ENCODE measurements around the gene ZNF597.

The ZNF597 gene, protein sequence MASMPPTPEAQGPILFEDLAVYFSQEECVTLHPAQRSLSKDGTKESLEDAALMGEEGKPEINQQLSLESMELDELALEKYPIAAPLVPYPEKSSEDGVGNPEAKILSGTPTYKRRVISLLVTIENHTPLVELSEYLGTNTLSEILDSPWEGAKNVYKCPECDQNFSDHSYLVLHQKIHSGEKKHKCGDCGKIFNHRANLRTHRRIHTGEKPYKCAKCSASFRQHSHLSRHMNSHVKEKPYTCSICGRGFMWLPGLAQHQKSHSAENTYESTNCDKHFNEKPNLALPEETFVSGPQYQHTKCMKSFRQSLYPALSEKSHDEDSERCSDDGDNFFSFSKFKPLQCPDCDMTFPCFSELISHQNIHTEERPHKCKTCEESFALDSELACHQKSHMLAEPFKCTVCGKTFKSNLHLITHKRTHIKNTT

DNA sequence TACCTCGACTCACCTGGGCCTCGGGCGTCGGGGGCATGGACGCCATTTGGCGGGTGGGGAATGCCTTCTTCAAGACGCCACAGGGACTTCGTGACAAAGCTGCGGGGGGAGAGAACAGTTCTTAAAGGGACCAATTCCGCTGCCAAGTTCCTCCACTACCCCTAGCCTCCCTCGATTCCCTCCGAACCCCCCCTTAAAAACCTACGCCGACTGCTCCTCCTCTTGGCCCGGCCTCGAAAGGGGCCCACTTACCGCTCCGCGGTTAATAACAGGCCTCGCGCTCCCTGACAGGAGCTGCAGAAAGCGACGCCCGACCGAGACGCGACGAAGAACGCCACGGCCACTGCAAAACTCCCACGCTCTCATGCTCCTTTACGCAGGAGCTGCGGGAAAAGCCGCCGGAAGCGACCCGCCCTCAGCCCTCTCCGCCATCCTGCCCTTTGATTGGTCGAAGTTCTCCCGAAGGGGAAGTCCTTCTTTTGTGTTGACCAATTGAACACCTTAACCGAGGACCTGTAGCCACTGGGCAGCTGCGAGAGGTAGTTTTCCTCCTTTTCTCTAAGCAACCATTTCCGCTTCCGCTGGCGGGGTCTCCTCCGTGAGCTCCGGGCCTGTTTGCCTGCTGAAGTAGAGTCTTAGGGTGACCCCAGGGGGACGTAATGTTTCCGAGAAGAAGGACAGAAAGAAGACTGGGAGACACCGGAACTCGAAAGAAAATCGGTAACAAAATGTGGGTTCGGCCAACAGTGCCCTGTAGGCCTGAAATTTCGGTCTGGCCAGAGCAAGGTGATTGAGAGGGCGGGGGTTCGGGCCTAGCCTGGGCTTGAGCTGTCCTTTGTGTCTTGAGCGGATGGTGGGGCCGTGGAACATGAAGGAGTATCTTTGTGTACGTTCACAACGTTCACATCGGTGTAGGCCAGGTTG is at the start of gene ZNF597, which contains the start of gene NAA60:
TSS of gene ZNF597 (minus strand) at position 397 of the 924 bp plus-strand sequence. CDS start at position 46, 351 bp downstream.
TSS of gene NAA60 (plus strand) at position 573 of the 924 bp plus-strand sequence. CDS start 32,548 bp downstream, outside the sequence.
- peak within 1 kb of the TSS; percentile 72 for H3K27ac ChIP-seq
- TF ChIP-seq, protein P1, sequence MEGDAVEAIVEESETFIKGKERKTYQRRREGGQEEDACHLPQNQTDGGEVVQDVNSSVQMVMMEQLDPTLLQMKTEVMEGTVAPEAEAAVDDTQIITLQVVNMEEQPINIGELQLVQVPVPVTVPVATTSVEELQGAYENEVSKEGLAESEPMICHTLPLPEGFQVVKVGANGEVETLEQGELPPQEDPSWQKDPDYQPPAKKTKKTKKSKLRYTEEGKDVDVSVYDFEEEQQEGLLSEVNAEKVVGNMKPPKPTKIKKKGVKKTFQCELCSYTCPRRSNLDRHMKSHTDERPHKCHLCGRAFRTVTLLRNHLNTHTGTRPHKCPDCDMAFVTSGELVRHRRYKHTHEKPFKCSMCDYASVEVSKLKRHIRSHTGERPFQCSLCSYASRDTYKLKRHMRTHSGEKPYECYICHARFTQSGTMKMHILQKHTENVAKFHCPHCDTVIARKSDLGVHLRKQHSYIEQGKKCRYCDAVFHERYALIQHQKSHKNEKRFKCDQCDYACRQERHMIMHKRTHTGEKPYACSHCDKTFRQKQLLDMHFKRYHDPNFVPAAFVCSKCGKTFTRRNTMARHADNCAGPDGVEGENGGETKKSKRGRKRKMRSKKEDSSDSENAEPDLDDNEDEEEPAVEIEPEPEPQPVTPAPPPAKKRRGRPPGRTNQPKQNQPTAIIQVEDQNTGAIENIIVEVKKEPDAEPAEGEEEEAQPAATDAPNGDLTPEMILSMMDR (conservative IDR thresholded peaks at IDR 0.05) = no peak
- peak; percentile 39; the same call in 1 of the 2 replicates for TF ChIP-seq ZFX (IDR thresholded peaks at IDR 0.05)

DNA sequence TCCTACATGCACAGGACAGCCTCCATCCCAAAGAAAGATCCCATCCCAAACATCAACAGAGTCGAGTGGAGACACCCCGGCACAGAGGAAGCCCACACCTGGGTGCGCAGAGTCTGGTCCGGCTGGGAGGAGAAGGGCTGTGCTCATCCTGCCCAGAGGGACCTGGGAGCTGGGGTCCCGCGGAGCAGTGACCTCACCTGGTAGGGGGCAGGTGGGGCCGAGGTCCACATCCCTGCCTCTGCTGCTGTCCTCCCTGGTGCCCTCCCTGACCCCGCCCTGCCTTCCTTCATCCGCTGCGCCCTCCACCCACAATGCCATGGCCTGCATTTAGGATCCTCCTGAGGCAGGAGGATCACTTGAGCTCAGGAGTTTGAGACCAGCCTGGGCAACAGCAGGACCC is 49.1 kb upstream of the ZNF597 start:
- H3K27ac ChIP-seq = no peak overlapping the region
- TF ChIP-seq ZFX (IDR thresholded peaks at IDR 0.05) = no peak
- TF ChIP-seq, protein P1 (conservative IDR thresholded peaks at IDR 0.05) = no peak

DNA sequence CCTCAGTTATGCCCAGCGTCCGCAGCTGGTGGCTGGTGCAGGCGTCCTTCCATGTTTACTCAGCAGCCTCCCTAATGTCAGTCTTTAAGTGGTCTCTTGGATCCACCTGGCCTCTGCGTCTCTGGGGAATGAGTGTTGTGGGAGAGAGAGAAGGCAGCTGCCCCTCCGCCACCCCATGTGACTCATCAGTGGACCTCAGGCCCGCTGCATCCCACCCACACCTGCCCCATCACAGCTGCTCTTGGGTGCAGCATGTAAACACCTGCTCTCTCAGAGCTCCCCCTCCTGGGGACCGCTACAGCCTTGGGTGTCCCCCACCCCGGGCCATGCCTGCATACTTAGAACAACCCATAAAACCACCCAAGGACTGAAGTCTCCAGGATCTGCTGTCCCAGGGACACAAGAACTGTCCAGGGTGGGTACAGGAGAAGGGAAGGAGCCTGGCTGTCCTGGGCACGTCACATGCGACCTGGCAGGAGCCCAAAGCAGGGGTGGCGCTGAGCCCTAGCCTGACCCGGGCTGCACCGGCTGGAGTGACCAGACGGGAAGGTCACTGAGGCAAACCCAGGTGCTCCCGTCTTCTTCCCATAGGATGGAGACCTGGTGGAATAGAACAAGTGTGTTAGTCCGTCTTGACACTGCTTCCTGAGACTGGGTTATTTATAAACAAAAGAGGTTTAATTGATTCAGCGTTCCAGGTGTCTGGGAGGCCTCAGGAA is 47.8 kb upstream of the ZNF597 start:
- no peak overlapping the region for H3K27ac ChIP-seq
- no peak for TF ChIP-seq ZFX (IDR thresholded peaks at IDR 0.05)
- TF ChIP-seq, protein P1 (conservative IDR thresholded peaks at IDR 0.05) = no peak

DNA sequence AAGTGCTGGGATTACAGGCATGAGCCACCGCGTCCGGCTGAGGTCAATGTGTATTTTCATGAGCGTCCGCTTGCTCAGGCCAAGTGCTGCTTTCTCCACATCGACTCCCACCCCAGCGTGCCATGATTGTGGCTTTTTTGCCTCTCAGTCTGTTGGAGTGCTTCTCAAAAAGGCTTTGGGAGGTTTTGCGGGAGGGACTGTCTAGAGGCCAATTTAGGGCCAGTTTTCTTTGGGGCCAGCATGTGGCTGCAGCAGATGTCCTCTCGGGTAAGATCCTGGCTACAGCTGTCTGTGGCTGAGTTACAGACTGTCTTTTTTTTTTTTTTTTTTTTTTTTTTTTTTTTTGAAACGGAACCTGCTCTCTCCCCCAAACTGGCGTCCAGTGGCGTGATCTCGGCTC is 45.5 kb upstream of the ZNF597 start:
- no peak for TF ChIP-seq ZFX (IDR thresholded peaks at IDR 0.05)
- TF ChIP-seq, protein P1 (conservative IDR thresholded peaks at IDR 0.05) = no peak
- H3K27ac ChIP-seq = no peak overlapping the region

DNA sequence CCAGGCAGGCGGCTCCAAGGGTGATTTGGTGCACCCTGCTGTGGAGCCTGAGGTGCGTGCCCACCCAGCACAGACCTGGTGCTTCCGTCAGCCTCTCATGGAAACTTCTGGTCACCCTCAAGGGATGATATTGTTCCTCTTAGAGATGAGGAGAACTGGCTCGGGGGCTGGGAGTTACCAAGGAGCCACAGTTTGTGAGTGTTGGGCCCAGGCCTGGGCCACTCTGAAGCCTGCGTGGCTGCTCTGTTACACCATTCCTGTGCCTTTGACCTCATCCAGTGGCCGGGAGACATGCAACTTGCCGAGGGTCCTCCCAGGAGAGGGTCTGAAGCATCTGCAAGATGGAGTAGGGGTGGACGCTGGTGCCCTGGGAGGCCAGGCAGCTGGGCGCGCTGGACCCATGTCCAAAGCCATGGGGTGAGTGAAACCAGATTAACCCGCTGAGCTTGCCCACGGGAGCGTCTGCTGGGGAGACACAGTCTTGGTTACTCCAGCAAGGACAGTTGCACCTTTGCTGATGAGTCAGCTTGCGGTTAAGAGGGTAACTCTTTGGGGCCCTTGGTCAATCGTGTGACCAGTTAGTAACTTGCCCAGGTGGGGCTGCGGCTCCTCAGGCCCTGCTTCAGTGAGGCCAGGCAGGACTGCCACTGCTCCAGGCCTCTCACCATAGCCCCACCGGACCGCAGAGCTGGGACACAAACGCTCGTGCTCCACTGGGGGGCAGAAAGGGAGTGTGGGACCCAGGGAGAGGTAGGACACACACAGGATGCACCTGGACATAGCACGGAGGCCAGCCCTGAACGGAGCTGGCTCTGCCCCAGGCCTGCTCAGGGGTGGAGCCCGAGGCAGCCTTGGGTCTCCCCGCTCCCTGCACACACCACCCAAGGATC is 44.5 kb upstream of the ZNF597 start:
- TF ChIP-seq, protein P1 (conservative IDR thresholded peaks at IDR 0.05) = no peak
- TF ChIP-seq ZFX (IDR thresholded peaks at IDR 0.05) = no peak

DNA sequence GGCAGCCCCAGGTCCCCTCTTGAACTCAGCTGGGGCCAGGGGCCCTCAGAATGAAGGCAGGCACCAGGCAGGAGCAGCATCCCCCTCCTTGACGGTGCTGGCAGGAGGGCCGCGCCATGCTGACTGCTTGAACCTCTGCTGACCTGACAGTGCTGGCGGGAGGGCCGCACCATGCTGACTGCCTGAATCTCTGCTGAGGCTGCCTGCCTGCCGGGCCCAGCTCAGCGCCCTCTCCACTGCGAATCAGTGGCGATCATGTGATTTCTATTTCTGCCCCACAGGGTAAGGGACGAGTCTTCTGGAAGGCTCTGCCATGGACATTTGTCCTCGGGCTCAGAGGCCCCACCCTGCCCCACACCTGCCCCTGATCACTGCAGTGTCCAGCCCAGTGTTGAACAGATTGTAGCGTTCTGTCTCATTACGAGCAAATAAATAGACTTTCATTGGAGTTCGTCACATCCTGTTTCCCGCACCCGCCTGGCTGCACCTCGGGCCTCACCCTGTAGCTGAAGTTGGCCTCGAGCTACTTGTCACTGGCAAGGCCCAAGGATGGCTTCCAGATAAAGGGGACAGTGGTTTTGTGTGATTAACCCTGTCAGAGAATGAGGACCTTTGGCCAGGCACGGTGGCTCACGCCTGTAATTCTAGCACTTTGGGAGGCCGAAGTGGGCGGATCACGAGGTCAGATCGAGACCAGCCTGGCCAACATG is 43.4 kb upstream of the ZNF597 start:
- TF ChIP-seq ZFX (IDR thresholded peaks at IDR 0.05) = no peak
- TF ChIP-seq, protein P1 (conservative IDR thresholded peaks at IDR 0.05) = no peak
- H3K27ac ChIP-seq = no peak overlapping the region

More for the DNA sequence above, 44.5 kb upstream of the ZNF597 start:
- H3K27ac ChIP-seq = no peak overlapping the region
